ENCODE results near the gene ADISSP. TPM values are rescaled to one million over a fixed set of nuclear protein-coding genes. Genes with fewer than 3 reads are reported as not detected.
A peak's percentile ranks its signal among the peaks of the same experiment; 100 is the strongest.

The ADISSP gene
- total RNA-seq, 1 donor: 18.5 TPM

DNA sequence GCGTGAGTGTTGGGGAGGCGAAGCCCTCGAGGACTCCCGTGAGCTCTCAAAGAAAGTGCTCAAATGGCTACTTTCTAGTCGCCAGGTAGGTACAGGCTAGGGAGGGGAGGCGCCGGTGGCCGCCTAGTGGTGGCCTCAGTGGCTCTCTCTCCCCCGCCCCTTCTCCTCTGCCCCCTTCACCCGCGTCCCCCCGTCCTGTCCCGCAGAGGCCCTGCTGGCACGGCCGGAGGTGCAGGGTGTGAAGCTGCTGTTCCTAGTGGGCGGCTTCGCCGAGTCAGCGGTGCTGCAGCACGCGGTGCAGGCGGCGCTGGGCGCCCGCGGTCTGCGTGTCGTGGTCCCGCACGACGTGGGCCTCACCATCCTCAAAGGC is 16.3 kb downstream of the ADISSP start:
- H3K36me3 ChIP-seq (ENCODE audit: insufficient read depth, low read length): no peaks in the 10 kb centered on the region
- H4K20me1 ChIP-seq (ENCODE audit: insufficient read depth, low read length): no peaks in the 10 kb centered on the region
- TF ChIP-seq, protein P1, sequence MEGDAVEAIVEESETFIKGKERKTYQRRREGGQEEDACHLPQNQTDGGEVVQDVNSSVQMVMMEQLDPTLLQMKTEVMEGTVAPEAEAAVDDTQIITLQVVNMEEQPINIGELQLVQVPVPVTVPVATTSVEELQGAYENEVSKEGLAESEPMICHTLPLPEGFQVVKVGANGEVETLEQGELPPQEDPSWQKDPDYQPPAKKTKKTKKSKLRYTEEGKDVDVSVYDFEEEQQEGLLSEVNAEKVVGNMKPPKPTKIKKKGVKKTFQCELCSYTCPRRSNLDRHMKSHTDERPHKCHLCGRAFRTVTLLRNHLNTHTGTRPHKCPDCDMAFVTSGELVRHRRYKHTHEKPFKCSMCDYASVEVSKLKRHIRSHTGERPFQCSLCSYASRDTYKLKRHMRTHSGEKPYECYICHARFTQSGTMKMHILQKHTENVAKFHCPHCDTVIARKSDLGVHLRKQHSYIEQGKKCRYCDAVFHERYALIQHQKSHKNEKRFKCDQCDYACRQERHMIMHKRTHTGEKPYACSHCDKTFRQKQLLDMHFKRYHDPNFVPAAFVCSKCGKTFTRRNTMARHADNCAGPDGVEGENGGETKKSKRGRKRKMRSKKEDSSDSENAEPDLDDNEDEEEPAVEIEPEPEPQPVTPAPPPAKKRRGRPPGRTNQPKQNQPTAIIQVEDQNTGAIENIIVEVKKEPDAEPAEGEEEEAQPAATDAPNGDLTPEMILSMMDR (IDR thresholded peaks at IDR 0.05; ENCODE audit: extremely low read depth, low read depth, low read length): no peak
- no peak overlapping the region for H3K27ac ChIP-seq (ENCODE audit: low read depth, low read length)
- DNase-seq (ENCODE audit: insufficient read length, low spot score, missing footprints): no peak
- H3K4me3 ChIP-seq (ENCODE audit: insufficient read depth, low read length): no peak overlapping the region
- H3K9me3 ChIP-seq (ENCODE audit: low read depth, low read length): no peaks in the 10 kb centered on the region
- no peak overlapping the region for H2AFZ ChIP-seq (ENCODE audit: low read length)
- H3K4me2 ChIP-seq (ENCODE audit: insufficient read depth, low read length): no peak overlapping the region
- H3K79me2 ChIP-seq (ENCODE audit: insufficient read depth, low read length): no peaks in the 10 kb centered on the region
- no peaks in the 10 kb centered on the region for H3K27me3 ChIP-seq (ENCODE audit: insufficient read depth, low read length)
- no peaks in the 10 kb centered on the region for H3K4me1 ChIP-seq (ENCODE audit: insufficient read depth, low read length)

DNA sequence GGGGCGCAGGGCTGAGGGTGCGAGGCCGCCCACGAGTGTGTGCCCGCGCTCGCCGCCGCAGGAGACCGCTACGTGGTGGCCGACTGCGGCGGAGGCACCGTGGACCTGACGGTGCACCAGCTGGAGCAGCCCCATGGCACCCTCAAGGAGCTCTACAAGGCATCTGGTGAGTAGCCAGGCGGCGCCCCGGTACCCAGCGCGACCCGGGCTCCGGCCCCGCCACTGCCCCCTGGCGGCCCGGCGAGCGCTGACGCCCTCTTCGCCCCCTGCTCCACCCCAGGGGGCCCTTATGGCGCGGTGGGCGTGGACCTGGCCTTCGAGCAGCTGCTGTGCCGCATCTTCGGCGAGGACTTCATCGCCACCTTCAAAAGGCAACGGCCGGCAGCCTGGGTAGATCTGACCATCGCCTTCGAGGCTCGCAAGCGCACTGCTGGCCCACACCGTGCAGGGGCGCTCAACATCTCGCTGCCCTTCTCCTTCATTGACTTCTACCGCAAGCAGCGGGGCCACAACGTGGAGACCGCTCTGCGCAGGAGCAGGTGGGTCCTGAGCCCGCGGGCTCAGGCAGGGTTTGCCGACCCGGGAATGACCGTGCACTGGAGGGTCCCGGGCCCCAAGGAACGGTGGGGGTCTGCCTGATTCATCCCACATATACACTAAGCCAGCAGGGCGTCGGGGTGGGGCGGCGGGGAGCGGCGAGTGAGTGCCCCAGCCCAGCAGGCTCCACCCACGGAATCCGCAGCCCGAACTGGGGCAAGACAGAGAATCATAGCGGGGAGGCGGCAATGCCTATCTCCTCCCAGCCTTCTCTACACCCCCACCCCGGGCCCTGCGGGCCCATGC is 17.6 kb downstream of the ADISSP start:
- H3K4me1 ChIP-seq (ENCODE audit: insufficient read depth, low read length): no peaks in the 10 kb centered on the region
- H3K27ac ChIP-seq (ENCODE audit: low read depth, low read length): no peak overlapping the region
- DNase-seq (ENCODE audit: insufficient read length, low spot score, missing footprints): peak; percentile 99
- no peaks in the 10 kb centered on the region for H3K36me3 ChIP-seq (ENCODE audit: insufficient read depth, low read length)
- H3K4me3 ChIP-seq (ENCODE audit: insufficient read depth, low read length): no peak overlapping the region
- H3K79me2 ChIP-seq (ENCODE audit: insufficient read depth, low read length): no peaks in the 10 kb centered on the region
- H3K4me2 ChIP-seq (ENCODE audit: insufficient read depth, low read length): no peak overlapping the region
- no peaks in the 10 kb centered on the region for H4K20me1 ChIP-seq (ENCODE audit: insufficient read depth, low read length)
- no peaks in the 10 kb centered on the region for H3K27me3 ChIP-seq (ENCODE audit: insufficient read depth, low read length)
- TF ChIP-seq, protein P1 (IDR thresholded peaks at IDR 0.05; ENCODE audit: extremely low read depth, low read depth, low read length): peak; percentile 49
- H2AFZ ChIP-seq (ENCODE audit: low read length): no peak overlapping the region
- no peaks in the 10 kb centered on the region for H3K9me3 ChIP-seq (ENCODE audit: low read depth, low read length)

DNA sequence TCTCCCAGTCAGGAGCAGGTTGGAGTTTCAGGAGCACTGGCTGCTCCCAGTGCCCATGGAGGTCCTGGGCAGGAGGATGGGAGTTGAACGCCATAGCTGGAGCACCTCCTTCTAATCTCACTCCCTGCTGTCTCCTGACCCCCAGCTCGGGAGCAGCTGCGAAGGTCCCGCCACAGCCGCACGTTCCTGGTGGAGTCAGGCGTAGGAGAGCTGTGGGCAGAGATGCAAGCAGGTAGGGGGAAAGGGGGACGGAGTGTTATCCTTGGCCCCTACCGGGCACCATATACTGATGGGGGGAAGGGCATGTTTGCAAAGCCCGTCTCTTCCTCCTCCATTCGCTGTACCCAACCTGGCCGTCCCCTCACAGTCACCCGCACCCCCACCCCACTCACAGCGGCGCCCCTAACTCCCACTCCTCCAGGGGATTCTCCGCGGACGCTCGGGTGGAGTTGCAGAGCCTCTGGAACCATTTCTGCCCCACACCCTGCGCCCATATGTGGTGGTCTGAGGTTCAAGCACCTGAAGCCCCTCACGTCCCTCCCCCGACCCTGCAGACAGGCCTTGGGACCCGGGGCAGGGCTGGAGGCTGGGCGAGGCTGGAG is 18.4 kb downstream of the ADISSP start:
- Histone ChIP-seq H3K4me3 (ENCODE audit: insufficient read depth, low read length) (no peak overlapping the region), H3K79me2 (ENCODE audit: insufficient read depth, low read length) (no peaks in the 10 kb centered on the region), H3K9me3 (ENCODE audit: low read depth, low read length) (no peaks in the 10 kb centered on the region), H3K27ac (ENCODE audit: low read depth, low read length) (no peak overlapping the region), H3K36me3 (ENCODE audit: insufficient read depth, low read length) (no peaks in the 10 kb centered on the region), H4K20me1 (ENCODE audit: insufficient read depth, low read length) (no peaks in the 10 kb centered on the region), H3K4me1 (ENCODE audit: insufficient read depth, low read length) (no peaks in the 10 kb centered on the region), H3K27me3 (ENCODE audit: insufficient read depth, low read length) (no peaks in the 10 kb centered on the region), H2AFZ (ENCODE audit: low read length) (no peak overlapping the region), H3K4me2 (ENCODE audit: insufficient read depth, low read length) (no peak overlapping the region)
- TF ChIP-seq, protein P1 (IDR thresholded peaks at IDR 0.05; ENCODE audit: extremely low read depth, low read depth, low read length): no peak
- DNase-seq (ENCODE audit: insufficient read length, low spot score, missing footprints): peak; percentile 41

DNA sequence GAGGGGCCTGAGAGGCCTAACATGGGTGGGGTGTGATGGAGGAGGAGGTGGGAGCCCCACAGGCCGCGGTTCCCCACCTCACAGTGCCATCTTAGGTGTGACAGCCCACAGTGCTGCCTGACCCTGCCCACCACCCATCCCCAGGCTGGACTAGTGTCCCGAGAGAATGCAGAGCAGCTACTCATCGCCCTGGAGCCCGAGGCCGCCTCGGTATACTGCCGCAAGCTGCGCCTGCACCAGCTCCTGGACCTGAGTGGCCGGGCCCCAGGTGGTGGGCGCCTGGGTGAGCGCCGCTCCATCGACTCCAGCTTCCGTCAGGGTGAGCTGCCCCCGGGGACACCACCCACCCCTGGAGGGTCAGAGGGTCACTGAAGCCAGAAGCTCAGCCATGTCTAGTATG is 19.5 kb downstream of the ADISSP start:
- no peak overlapping the region for H3K4me2 ChIP-seq (ENCODE audit: insufficient read depth, low read length)
- no peak overlapping the region for H2AFZ ChIP-seq (ENCODE audit: low read length)
- H3K9me3 ChIP-seq (ENCODE audit: low read depth, low read length): no peaks in the 10 kb centered on the region
- no peaks in the 10 kb centered on the region for H4K20me1 ChIP-seq (ENCODE audit: insufficient read depth, low read length)
- H3K79me2 ChIP-seq (ENCODE audit: insufficient read depth, low read length): no peaks in the 10 kb centered on the region
- H3K27me3 ChIP-seq (ENCODE audit: insufficient read depth, low read length): no peaks in the 10 kb centered on the region
- TF ChIP-seq, protein P1 (IDR thresholded peaks at IDR 0.05; ENCODE audit: extremely low read depth, low read depth, low read length): no peak
- no peaks in the 10 kb centered on the region for H3K4me1 ChIP-seq (ENCODE audit: insufficient read depth, low read length)
- no peak overlapping the region for H3K27ac ChIP-seq (ENCODE audit: low read depth, low read length)
- peak; percentile 73 for DNase-seq (ENCODE audit: insufficient read length, low spot score, missing footprints)
- no peaks in the 10 kb centered on the region for H3K36me3 ChIP-seq (ENCODE audit: insufficient read depth, low read length)
- no peak overlapping the region for H3K4me3 ChIP-seq (ENCODE audit: insufficient read depth, low read length)

All from osteoblast (primary cell).